ENCODE results near the gene POLR2F.
"Not testable (repeated sequence)": the region's sequence is repeated elsewhere in the genome, so short reads cannot be mapped to it uniquely, and the experiment has no call there.

The POLR2F gene

DNA sequence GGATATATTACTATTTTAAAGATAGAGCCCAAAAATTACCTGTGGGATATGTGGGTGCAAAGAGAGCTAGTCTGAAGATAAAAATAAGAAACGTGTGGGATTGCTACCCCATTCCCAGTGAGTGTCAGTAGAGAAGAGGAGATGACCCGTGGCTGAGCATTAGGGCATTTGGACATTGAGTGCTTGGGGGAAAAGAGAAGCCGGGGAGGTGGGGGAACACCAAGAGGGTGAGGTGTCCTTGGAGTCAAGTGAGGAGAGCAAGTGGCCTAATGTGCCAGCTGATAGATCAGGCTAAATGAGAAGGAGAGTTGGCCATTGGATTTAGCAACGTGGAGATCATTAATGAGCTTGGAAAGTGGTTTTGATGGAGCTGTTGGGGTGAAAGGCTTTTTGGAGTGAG is 1.2 kb downstream of the POLR2F start:
- no peak for DNase-seq (ENCODE audit: low read depth)

DNA sequence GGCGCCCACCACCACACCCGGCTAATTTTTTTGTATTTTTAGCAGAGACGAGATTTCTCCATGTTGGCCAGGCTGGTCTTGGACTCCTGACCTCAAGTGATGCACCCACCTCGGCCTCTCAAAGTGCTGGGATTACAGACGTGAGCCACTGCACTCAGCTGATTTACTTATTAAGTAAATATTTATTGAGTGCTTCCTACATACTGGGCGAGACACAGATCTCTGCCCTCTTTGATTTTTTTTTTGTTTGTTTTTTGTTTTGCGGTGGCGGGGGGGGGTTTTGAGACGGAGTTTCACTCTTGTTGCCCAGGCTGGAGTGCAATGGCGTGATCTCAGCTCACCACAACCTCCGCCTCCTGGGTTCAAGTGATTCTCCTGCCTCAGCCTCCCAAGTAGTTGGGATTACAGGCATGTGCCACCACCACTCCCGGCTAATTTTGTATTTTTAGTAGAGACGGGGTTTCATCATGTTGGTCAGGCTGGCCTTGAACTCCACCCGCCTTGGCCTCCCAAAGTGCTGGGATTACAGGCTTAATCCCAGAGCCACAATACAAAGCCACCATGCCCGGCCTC is 2.4 kb downstream of the POLR2F start:
- DNase-seq (ENCODE audit: low read depth) = not testable (repeated sequence)

GRCh38 chr22:37957232-37957631 is 3.7 kb downstream of the POLR2F start:
- no peak for DNase-seq (ENCODE audit: low read depth)

- DNase-seq (ENCODE audit: low read depth) = no peak
Observed at GRCh38 chr22:37959231-37959825, 5.8 kb downstream of the POLR2F start.

DNA sequence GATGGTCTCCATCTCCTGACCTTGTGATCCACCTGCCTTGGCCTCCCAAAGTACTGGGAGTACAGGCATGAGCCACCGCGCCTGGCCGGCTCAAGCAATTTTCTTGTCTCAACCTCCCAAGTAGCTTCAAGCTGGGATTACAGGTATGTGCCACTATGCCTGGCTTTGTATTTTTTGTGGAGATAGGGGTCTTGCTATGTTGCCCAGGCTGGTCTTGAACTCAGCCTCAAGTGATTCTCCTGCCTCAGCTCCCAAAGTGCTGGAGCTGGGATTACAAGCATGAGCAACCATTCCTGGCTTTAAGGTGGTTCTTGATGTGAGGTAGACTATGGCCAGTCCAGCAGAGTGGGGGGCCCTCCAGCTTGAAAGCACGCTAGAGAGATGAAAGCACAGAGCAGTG is 7.6 kb downstream of the POLR2F start:
- DNase-seq (ENCODE audit: low read depth) = no peak

- DNase-seq (ENCODE audit: low read depth) = no peak
Observed at GRCh38 chr22:37965940-37966664, 12.6 kb downstream of the POLR2F start.

GRCh38 chr22:37967147-37967546 is 13.6 kb downstream of the POLR2F start:
- DNase-seq (ENCODE audit: low read depth) = no peak

DNA sequence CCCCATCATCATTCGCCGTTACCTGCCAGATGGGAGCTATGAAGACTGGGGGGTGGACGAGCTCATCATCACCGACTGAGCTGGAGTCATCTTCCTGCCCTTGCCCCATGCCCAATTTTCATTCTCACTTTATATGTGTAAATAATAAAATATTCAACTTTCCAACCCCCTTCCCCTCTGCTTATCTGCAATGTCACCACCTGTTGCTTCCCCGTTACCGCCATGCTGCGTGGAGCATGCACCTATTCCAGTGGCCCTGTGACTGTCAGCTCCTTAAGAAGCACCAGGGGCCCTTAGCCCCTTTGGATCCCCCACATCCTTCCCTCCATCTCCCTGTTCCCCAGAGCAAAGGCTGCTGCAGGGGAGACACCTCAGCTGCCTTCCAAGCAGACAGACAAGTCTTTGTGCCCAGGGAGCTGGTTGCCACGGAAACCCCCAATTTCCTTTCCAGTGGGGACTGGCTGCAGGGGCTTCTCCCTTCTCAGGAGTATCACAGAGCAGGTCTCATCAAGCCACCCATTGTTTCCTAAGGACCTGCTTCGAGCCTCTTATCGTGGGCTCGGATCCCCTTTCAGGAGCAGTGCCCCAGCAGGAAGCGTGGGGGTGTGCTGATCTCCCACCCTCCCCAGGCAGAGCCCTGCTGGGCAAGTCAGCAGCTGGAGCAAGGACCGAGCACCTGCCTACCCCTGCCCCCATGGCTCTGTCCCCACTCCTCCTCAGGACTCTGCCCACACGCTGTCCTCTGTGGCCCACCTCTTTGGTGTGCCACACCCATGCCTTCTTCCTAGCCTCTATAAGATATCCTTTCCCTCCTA is 14.3 kb downstream of the POLR2F start:
- no peak for DNase-seq (ENCODE audit: low read depth)

- DNase-seq (ENCODE audit: low read depth) = no peak
Observed at GRCh38 chr22:37968452-37969251, 15.2 kb downstream of the POLR2F start.

- no peak for DNase-seq (ENCODE audit: low read depth)
Observed at GRCh38 chr22:37970864-37971263, 17.4 kb downstream of the POLR2F start.

DNA sequence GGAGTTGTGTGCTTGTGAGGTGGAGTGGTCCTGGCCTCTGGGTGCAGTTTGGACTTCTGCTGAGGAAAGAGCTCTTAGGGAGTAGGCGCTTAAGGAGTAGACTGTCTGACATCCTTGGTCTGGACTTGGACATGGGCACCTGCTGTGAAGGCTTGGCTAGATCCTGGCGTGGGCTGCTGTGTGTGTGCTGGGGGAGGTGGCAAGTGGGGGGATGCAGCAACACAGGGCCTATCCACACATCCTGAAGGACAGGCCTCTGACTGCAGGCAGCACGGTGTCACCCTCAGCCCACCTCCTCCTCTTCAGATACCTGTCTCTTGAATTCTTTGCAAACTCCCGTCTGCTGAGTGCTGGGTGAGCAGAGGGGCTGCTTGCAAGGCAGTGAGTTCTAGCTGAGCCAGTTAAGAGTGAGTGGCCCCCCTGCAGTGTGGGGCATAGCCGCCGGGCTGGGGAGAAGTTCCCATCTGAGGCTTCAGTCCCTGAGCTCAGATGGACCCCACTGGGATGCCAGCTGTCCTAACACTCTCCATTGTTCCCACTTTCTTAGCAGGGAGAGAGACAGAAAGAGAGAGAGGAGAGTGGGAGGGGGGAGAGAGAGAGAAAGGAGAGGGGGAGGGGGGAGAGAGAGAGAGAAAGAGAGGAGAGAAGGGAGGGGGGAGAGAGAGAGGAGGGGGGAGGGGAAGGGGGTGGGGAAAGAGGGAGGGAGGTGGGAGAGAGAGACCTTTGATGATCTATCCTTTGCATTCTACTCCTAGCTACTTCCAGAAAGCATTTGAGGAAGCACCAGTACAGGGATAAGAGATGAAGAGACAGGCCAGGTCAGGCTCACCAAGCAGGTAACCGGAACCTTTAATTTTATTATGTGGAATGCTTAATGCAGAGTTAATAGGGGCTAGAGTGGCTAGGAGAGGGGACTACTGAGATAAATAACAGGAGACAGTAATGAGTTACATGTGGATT is 18.3 kb downstream of the POLR2F start:
- no peak for DNase-seq (ENCODE audit: low read depth)

GRCh38 chr22:37972527-37972926 is 19.0 kb downstream of the POLR2F start:
- no peak for DNase-seq (ENCODE audit: low read depth)

DNA sequence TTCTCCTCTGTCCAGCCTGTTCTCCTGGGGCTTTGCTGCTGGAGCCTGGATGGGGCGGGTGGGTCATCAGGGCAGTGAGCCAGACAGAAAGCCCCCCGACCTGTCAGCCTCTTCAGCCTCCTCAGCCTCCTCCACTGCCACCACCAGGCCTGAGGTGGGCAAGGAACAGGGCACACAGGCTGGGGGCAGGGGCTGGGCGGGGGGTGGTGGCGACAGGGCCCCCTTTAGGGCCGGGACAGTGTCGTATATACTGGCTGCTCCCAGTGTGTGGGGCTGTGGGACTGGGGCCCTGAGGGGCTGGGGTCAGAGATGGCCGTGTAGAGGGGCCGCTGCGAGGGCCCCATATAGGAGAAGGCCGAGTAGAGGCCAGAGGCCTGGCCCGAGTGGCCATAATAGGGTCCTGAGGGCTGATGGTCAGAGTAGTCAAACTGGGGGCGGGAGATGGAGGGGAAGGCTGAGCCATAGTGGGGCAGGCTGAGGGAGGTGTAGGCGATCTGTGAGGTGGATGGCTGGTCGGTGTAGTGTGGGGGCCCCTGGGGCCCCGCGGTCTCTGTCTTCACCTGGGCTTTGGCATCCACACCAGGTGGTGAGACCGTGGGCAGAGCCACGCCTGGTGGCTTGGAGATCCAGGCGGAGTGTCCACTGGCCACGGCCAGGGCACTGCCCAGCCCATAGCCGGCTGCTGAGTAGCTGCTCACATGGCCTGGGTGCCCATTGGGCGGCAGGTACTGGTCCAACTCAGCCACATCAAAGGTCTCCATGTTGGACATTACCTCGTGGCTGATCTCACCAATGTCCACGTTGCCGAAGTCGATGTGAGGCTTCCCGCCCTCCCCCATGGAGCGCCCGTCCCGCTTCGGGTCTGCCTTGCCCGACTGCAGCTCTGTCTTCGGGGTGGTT is 20.0 kb downstream of the POLR2F start:
- no peak for DNase-seq (ENCODE audit: low read depth)

DNA sequence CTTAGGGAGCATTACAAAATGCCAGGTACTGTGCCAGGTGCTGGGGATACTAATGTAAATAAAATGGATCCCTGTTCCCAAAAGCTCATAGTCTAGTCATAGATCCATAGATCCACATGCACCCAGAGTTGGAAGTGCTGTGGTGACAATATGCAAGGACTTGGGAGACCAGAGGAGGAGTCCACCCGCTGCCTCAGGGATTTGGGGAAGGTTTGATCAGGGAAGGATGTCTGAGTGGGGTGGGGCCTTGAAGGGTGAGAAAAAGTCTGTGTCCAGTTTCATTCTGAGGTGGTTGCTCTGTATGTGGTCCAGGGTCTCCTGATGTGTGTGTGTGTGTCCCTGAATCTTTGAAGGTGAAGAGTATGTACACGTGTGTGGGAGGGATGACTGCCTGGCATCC is 21.7 kb downstream of the POLR2F start:
- no peak for DNase-seq (ENCODE audit: low read depth)

DNA sequence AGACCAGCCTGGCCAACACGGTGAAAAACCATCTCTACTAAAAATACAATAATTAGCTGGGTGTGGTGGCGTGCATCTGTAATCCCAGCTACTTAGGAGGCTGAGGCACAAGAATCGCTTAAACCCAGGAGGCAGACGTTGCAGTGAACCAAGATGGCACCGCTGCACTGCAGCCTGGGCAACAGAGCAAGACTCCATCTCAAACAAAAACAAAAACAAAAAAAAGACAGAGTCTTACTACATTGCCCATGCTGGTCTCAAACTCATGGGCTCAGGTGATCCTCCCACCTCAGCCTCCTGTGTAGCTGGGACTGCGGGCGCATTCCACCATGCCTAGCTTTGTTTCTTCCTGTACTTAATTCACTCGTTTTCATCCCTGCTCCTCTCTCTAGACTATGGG is 22.5 kb downstream of the POLR2F start:
- not testable (repeated sequence) for DNase-seq (ENCODE audit: low read depth)

GRCh38 chr22:37976547-37976946 is 23.0 kb downstream of the POLR2F start:
- no peak for DNase-seq (ENCODE audit: low read depth)

DNA sequence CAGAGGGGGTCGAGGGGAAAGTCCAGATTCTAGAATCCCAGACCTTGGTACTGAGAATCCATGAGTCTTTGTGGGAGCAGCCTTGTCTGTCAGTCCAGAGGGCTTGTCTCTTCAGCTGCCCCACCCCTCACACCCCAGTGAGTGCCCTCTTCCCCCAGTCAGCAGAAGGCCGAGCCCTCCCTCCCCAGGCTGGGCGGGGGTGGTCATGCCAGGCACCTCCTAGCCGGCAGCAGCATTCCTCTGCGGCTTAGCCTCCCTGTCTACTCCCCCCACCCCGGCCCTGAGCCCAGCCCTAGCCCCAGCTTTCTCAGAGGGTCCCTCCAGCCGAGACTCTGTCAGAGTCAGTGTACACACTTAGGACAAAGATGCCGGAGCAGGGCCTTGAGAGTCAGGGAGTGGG is 26.3 kb downstream of the POLR2F start:
- DNase-seq (ENCODE audit: low read depth) = no peak

GRCh38 chr22:37981282-37982011 is 27.9 kb downstream of the POLR2F start:
- no peak for DNase-seq (ENCODE audit: low read depth)
